Measurements from ENCODE around the gene DNMT1. TPM values are rescaled to one million over a fixed set of nuclear protein-coding genes. Genes with fewer than 3 reads are reported as not detected.

The DNMT1 gene
- polyA plus RNA-seq, 1 experiment, result 60.7 TPM

DNA sequence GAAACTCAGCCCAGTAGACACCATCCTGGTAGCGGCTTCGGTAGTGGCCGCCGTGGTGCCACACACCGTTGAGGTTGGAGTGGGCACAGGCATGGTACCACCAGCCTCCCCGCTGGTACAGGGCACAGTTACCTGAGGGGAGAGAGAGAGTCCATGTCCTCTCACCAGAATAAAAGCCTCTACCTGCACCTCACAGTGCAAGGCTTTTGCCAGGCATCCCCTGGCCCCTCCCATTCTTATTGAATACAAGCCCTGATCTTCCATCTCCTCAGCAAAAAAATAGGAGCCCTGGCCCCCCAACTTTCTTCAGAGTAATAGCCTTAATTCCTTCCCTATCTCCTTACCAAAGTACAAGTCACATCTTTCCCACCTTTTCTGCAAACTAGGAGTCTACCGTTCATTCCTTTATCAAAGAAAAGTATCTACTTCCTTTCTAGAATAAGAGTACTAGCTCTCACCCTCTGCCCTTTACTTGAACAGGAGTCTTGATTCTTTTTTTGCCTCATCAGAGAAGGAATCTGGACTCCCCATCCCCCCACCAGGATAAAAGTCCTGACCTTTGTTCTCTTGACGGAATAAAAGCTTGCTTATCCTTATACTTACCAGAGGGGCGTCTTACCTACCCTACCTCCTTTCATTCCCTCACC is 102.0 kb downstream of the DNMT1 start:
- ChIA-PET CTCF (no interaction called here), POLR2A (interaction anchor here (0.6 kb wide), 1 partner anchor 312 kb away, joined by 3 read pairs; no protein-coding TSS in a partner anchor)

DNA sequence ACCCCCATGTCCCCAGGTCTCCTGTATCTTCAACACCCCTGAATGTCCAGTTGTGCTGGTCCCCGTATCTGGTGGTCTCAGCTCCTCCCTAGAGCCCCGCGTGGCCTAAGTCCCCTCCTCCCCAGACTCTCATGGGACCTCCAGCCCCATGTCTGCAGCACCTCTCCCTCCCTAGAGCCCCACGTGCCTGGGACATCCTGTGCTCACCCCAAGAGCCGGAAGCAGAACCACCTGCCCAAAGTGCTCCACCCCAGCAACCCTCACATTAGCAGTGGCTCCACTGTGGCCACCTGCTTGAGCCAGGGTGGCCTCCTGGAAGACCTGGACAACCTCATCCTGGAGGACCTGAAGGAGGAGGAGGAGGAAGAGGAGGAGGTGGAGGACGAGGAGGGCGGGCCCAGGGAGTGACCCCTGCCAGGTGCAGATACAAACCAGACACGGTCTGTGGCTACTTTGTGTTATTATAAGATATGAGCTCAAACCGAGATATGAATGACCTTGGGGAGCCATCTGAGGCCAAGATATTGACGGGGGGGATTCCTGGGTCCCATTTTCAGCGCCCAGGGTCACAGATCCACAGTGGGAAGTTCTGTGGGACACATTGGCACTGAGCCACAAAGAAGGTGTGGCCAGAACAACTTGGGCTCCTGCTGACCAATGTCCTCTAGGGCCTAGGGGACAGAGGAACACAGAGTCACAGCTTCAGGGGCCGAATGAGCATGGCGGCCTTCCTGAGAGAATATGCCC is 102.7 kb downstream of the DNMT1 start:
- no peak for DNase-seq (ENCODE audit: low read depth, low spot score)
- Histone ChIP-seq H3K27ac (ENCODE audit: low read depth, low read length) (no peak overlapping the region), H3K9me3 (ENCODE audit: control insufficient read depth, insufficient read depth, low read length) (peaks cover 10% of the 10 kb centered on the region; the same call in 1 of the 2 replicates), H3K4me3 (ENCODE audit: low read depth, low read length) (no peak overlapping the region), H3K27me3 (ENCODE audit: control insufficient read depth, insufficient read depth, low read length) (no peaks in the 10 kb centered on the region)
- TF ChIP-seq, protein P1, sequence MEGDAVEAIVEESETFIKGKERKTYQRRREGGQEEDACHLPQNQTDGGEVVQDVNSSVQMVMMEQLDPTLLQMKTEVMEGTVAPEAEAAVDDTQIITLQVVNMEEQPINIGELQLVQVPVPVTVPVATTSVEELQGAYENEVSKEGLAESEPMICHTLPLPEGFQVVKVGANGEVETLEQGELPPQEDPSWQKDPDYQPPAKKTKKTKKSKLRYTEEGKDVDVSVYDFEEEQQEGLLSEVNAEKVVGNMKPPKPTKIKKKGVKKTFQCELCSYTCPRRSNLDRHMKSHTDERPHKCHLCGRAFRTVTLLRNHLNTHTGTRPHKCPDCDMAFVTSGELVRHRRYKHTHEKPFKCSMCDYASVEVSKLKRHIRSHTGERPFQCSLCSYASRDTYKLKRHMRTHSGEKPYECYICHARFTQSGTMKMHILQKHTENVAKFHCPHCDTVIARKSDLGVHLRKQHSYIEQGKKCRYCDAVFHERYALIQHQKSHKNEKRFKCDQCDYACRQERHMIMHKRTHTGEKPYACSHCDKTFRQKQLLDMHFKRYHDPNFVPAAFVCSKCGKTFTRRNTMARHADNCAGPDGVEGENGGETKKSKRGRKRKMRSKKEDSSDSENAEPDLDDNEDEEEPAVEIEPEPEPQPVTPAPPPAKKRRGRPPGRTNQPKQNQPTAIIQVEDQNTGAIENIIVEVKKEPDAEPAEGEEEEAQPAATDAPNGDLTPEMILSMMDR (IDR thresholded peaks at IDR 0.05; ENCODE audit: low read depth, low read length), result no peak
- CTCF ChIA-PET, result no interaction called here
- POLR2A ChIA-PET, result no interaction called here

More for the DNA sequence above, 102.0 kb downstream of the DNMT1 start:
- no peak for DNase-seq (ENCODE audit: low read depth, low spot score)
- Histone ChIP-seq H3K27ac (ENCODE audit: low read depth, low read length) (no peak overlapping the region), H3K4me3 (ENCODE audit: low read depth, low read length) (no peak overlapping the region), H3K9me3 (ENCODE audit: control insufficient read depth, insufficient read depth, low read length) (peaks cover 10% of the 10 kb centered on the region; the same call in 1 of the 2 replicates), H3K27me3 (ENCODE audit: control insufficient read depth, insufficient read depth, low read length) (no peaks in the 10 kb centered on the region)
- TF ChIP-seq, protein P1 (IDR thresholded peaks at IDR 0.05; ENCODE audit: low read depth, low read length), result no peak

DNA sequence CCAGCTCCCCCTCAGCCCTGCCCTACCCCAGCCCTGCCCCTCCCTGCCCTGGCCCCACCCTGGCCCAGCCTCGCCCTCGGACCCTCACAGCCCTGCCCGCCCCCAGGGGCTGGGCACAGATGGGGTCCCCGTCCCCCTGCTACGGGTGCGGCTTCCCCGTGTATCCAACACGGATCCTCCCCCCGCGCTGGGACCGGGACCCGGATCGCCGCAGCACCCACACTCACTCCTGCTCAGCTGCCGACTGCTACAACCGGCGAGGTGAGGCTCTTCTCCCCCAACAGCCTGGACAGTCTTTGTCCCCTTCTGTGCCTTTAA is 103.4 kb downstream of the DNMT1 start:
- ChIA-PET POLR2A (interaction anchor here (0.6 kb wide), 1 partner anchor 389 kb away, joined by 11 read pairs; no protein-coding TSS in a partner anchor), CTCF (no interaction called here)
- H3K27me3 ChIP-seq (ENCODE audit: control insufficient read depth, insufficient read depth, low read length), result no peaks in the 10 kb centered on the region

DNA sequence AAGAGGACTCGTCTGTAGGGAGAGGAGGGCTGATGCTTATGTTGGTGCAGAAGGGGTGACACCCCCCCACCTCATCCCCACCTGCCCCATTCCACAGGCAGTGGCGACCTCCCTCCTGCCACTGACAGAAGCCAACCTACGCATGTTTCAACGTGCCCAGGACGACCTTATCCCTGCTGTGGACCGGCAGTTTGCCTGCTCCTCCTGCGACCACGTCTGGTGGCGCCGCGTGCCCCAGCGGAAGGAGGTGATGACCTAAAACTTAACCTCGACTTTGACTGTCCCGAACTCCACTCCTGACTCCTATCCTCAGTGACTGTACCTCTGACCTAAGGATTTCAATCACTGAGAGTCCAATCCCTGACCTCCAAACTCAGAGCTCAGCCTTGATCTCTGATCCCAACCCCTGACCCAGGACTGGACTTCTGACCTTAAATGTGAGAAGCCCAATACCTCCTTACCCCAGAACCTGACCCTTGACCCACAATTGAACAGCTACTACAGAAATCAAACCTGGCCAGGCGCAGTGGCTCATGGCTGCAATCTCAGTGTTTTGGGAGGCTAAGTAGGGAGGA is 104.9 kb downstream of the DNMT1 start:
- Histone ChIP-seq H3K9me3 (ENCODE audit: control insufficient read depth, insufficient read depth, low read length) (peaks cover 7% of the 10 kb centered on the region; the same call in 1 of the 2 replicates), H3K27me3 (ENCODE audit: control insufficient read depth, insufficient read depth, low read length) (no peaks in the 10 kb centered on the region), H3K4me3 (ENCODE audit: low read depth, low read length) (no peak overlapping the region), H3K27ac (ENCODE audit: low read depth, low read length) (no peak overlapping the region)
- DNase-seq (ENCODE audit: low read depth, low spot score), result no peak
- CTCF ChIA-PET, result no interaction called here
- TF ChIP-seq, protein P1 (IDR thresholded peaks at IDR 0.05; ENCODE audit: low read depth, low read length), result no peak
- POLR2A ChIA-PET, result no interaction called here

More for the DNA sequence above, 103.4 kb downstream of the DNMT1 start:
- TF ChIP-seq, protein P1 (IDR thresholded peaks at IDR 0.05; ENCODE audit: low read depth, low read length), result no peak
- Histone ChIP-seq H3K9me3 (ENCODE audit: control insufficient read depth, insufficient read depth, low read length) (peaks cover 10% of the 10 kb centered on the region; the same call in 1 of the 2 replicates), H3K4me3 (ENCODE audit: low read depth, low read length) (no peak overlapping the region), H3K27ac (ENCODE audit: low read depth, low read length) (no peak overlapping the region)
- no peak for DNase-seq (ENCODE audit: low read depth, low spot score)
